Right lobe of liver (tissue), 4 donors: ENCODE data around the gene RALB.

Experiments used
- POLR2A ChIP-seq: fragments of 450-650 bp; IDR thresholded peaks from one replicate; pipeline ENCODE4 v1.6.1; 2017; ENCODE audit warnings: antibody characterized with exemption, mild to moderate bottlenecking
- TF ChIP-seq, protein P1 (sequence below), 4 donors: fragments of 200-600 bp in 3 of 4; fragments of 450-650 bp in 1 of 4; IDR thresholded peaks; one replicate each; pipeline versions ENCODE4 v1.5.1 to v1.8.0; 2016 to 2022; ENCODE audit warnings: antibody characterized with exemption in 4 of 4, mild to moderate bottlenecking in 2 of 4
- donor health status: DM: no; HTN: no; CAD: no.
- donor health status: DM: no; HTN: no; CAD: no.
- donor health status: DM: no; HTN: yes; CAD: no.

GRCh38 chr2:120330946-120331822, 78.5 kb downstream of the RALB start:
- TF ChIP-seq, protein P1, sequence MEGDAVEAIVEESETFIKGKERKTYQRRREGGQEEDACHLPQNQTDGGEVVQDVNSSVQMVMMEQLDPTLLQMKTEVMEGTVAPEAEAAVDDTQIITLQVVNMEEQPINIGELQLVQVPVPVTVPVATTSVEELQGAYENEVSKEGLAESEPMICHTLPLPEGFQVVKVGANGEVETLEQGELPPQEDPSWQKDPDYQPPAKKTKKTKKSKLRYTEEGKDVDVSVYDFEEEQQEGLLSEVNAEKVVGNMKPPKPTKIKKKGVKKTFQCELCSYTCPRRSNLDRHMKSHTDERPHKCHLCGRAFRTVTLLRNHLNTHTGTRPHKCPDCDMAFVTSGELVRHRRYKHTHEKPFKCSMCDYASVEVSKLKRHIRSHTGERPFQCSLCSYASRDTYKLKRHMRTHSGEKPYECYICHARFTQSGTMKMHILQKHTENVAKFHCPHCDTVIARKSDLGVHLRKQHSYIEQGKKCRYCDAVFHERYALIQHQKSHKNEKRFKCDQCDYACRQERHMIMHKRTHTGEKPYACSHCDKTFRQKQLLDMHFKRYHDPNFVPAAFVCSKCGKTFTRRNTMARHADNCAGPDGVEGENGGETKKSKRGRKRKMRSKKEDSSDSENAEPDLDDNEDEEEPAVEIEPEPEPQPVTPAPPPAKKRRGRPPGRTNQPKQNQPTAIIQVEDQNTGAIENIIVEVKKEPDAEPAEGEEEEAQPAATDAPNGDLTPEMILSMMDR (IDR thresholded peaks at IDR 0.05) = no peak
- no peak for TF ChIP-seq POLR2A
